ENCODE data around the gene PAOX.

The PAOX gene

GRCh38 chr10:133438711-133439273 is 59.7 kb downstream of the PAOX start:
- DNase-seq (ENCODE audit: low read depth in 2 of 2): peak in 1 of 2 donors; percentile 49
- no peak overlapping the region for H3K4me3 ChIP-seq (replicated peaks in 1 of 2; ENCODE audit: low read depth in 2 of 2, low read length in 2 of 2)
- TF ChIP-seq CTCF (IDR thresholded peaks at IDR 0.05; ENCODE audit: low read depth, low read length): peak; percentile 15

GRCh38 chr10:133439517-133440461 is 60.7 kb downstream of the PAOX start:
- TF ChIP-seq CTCF (IDR thresholded peaks at IDR 0.05; ENCODE audit: low read depth, low read length): no peak
- no peak overlapping the region for H3K4me3 ChIP-seq (replicated peaks in 1 of 2; ENCODE audit: low read depth in 2 of 2, low read length in 2 of 2)
- no peak for DNase-seq (ENCODE audit: low read depth in 2 of 2)

- H3K4me3 ChIP-seq (replicated peaks in 1 of 2; ENCODE audit: low read depth in 2 of 2, low read length in 2 of 2): no peak overlapping the region
- no peak for TF ChIP-seq CTCF (IDR thresholded peaks at IDR 0.05; ENCODE audit: low read depth, low read length)
- DNase-seq (ENCODE audit: low read depth in 2 of 2): no peak
Observed at GRCh38 chr10:133440633-133441285, 61.7 kb downstream of the PAOX start.

Measured in cardiac fibroblast (primary cell).